ENCODE results near the gene NLRX1. TPM values are rescaled to one million over a fixed set of nuclear protein-coding genes. Genes with fewer than 3 reads are reported as not detected.
"Not testable (repeated sequence)": the region's sequence is repeated elsewhere in the genome, so short reads cannot be mapped to it uniquely, and the experiment has no call there.

Gene NLRX1
- total RNA-seq, 1 donor from 2014 or later: 23.7 TPM

DNA sequence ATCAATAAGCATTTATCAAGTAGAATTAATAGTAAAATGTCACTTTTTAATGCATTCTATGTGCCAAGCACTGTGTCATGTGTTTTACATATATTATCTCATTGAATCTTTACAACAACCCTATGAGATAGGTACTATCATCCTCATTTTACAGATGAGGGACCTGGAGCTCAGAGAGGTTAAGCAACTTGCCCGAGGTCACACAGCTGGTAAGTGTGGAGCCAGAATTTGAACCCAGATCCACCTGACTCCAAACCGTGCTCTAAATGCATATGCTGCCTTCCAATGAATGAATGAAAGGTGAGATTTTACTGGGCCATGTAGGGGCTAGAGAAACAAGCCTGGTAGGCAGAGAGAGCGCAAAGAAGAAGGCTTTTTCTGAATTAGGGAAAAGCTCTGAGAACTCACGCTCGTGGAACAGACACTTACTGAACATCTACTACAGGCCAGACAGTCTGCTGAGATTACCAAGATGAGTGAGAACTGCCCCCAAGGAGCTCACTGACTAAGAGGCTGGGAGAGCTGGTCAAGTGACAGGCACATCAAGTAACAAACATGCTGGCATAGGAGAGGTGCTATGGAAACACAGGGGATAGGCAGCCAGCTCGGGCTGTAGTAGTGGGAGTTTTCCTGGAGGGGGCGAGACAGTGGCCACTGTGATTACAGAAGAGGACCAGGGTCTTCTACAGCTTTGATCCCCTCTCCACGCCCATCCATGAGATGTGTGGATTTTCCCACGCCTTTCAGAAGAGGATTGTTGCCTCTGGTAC, 15.3 kb upstream of the NLRX1 start:
- intact Hi-C loops (cut with micrococcal nuclease): no loop called here

DNA sequence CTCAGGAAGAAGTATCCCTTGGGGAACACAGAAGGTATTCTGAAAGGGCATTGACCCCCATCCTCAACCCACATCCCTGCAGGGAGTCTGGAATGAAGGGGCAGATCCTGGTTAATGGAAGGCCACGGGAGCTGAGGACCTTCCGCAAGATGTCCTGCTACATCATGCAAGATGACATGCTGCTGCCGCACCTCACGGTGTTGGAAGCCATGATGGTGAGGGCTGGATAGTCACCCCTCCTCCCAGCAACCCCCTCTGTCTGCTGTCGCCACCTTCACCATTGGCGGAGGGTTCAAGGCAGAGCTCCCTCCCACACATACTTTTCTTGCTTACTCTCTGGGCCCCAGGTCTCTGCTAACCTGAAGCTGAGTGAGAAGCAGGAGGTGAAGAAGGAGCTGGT, 14.3 kb upstream of the NLRX1 start:
- intact Hi-C loops (cut with micrococcal nuclease): no loop called here

DNA sequence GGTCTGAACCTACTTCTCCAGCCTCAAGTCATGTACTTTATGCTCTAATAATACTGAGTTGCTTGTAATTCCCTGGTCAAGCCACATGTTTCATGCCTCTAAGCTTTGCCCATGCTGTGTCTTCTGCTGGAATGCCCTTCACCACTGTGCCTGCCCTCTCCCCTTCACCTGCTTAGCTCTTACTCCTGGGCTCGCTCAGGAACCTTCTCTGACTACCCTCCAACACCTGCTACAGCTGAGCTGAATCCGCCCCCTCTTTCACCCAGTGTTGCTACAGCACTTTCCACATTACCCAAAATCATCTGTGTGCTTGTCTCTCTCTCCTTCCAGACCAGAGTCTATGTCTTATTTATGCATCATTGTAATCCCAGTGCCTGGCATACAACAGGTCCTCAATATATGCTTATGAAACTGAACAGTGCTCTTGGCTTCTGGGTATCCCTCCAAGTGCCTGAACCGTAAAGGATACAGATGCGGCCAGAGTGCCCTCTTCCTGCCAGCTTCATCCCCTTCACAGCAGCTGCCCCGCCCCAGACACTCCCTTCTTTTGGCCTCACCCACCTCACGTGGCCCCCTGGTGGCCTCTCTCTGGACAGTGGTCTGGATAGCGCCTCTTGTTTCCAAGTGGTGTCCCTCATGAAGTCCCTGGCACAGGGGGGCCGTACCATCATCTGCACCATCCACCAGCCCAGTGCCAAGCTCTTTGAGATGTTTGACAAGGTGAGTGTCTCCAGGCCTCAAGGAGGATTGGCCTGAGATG, 12.6 kb upstream of the NLRX1 start:
- intact Hi-C loops (cut with micrococcal nuclease): no loop called here

DNA sequence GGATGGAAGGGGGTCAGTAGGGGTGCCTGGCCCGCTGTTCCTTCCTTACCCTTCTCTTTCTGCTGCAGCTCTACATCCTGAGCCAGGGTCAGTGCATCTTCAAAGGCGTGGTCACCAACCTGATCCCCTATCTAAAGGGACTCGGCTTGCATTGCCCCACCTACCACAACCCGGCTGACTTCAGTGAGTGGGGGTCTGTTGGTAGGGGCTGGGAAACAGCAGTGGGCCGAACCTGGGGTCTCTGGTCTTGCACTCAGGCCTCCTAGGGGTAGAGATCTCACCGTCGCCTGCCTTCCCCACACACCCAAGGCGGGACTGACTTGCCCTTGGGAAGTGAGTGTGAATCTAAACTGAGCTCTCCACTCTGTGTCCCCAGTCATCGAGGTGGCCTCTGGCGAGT, 12.0 kb upstream of the NLRX1 start:
- intact Hi-C loops (cut with micrococcal nuclease): no loop called here

DNA sequence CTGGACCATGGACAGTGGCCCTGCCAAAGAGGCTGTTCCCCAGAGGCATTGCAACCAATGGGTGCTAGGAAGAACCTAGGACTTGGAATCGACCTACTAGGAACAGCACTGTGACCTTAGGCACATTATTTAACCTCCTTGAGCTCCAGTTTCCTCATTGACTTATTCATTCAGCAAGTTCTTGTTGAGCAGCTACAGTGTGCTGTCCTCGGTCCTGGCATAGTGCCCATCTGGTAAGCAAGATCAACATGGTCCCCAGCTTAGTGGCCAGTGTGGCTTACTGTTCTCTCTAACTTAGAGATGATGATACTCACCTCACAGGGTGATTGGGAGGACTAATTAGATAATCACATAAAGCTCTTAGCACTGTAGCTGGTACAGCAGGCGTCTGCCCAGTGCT, 11.5 kb upstream of the NLRX1 start:
- intact Hi-C loops (cut with micrococcal nuclease): no loop called here

DNA sequence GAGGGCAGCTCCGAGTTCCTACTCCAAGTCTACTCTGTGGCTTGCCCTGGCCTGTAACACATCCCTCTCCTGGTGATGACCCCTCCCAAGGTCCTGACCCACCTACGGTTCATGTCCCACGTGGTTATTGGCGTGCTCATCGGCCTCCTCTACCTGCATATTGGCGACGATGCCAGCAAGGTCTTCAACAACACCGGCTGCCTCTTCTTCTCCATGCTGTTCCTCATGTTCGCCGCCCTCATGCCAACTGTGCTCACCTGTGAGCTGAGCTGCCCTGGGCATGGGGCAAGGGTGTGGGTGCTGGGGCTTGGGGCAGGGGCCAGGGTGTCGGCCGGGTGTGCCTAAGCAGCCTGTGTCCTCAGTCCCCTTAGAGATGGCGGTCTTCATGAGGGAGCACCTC, 10.1 kb upstream of the NLRX1 start:
- intact Hi-C loops (cut with micrococcal nuclease): no loop called here

DNA sequence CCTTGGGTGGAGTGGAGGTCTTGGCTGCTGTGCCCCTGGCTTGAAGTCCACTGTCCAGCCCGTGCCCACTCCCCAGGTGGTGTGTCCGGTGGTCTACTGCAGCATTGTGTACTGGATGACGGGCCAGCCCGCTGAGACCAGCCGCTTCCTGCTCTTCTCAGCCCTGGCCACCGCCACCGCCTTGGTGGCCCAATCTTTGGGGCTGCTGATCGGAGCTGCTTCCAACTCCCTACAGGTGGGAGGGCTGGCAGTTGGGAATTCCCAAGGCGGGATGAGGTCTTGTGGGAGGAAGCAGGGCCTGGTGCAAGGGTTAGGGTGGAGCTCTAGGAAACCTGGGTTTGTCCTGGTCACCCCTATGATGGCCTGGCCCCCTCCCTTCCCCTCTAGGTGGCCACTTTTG, 8.4 kb upstream of the NLRX1 start:
- intact Hi-C loops (cut with micrococcal nuclease): no loop called here

DNA sequence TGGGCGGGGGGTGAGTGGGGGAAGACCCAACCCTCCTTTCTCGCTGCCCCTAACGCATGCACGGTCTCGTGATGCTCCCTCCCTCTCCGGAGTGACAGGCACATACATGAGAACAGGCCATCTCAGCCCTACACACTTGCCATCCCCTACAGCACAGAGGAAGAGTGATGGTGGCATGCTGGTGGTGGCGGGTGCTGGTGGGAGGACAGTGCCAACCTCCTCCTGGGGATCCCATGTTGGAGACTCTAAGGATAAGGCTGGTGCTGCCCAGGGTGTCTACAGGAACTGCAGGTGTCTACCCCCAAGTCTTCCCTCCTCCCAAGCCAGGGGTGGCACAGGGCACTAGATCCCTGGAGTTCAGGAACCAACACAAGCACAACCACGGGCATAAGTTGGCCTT, 6.7 kb upstream of the NLRX1 start:
- intact Hi-C loops (cut with micrococcal nuclease): no loop called here

DNA sequence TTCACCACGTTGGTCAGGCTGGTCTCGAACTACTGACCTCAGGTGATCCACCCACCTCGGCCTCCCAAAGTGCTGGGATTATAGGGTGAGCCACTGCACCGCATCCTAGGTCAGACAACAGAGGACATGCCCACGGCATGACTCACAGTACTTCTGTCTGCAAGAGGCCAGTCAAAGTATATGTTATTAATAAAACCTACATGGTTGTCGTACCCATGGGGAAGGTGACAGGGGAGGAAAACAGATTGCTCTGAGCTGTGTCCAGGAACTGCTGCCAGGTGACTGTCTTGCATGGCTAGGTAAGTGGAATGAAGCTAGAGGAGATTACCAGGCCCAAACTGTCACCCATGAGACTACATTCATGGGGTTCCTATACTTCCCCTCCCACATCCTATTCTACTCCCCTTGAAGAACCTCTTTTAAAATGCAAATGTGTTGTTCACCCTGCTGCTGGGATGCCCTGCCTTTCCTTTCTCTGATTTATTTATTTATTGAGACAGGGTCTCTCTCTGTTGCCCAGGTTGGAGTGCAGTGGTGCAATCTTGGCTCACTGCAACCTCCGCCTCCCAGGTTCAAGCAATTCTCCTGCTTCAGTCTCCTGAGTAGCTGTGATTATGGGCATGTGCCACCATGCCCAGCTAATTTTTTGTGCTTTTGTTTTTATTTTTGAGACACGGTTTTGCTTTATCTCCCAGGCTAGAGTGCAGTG, 2.0 kb upstream of the NLRX1 start:
- intact Hi-C loops (cut with micrococcal nuclease): no loop called here

DNA sequence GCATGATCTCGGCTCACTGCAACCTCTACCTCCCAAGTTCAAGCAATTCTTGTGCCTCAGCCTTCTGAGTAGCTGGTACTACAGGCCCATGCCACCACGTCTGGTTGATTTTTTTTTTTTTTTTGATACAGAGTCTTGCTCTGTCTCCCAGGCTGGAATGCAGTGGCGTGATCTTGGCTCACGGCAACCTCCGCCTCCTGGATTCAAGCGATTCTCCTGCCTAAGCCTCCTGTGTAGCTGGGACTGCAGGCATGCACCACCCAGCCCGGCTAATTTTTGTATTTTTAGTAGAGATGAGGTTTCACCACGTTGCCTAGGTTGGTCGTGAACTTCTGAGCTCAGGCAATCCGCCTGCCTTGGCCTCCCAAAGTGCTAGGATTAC, 1.5 kb upstream of the NLRX1 start:
- intact Hi-C loops (cut with micrococcal nuclease): not testable (repeated sequence)

DNA sequence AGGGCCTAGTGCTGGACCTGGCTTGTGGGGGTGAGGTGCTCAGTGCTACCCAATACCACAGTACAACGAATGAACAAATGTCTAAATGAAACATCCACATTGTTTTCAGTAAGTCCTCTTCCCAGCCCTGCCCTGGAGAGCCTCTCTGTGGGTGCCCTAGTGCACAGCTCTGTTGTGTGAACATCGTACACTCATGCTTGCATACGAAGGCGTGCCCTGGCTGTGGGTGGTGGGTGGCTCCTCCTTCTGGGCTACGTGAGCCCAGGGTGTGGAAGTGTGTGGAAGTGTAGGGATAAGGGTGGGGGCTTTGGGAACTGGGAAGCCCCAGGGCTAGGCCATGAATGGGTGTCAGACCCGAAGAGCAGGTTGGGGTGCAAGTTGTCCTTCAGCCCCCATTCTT, 592 bp upstream of the NLRX1 start:
- intact Hi-C loops (cut with micrococcal nuclease): loop anchor here (1.0 to 2.0 kb wide), 3 partner anchors 29 to 155 kb away; no protein-coding TSS in a partner anchor

DNA sequence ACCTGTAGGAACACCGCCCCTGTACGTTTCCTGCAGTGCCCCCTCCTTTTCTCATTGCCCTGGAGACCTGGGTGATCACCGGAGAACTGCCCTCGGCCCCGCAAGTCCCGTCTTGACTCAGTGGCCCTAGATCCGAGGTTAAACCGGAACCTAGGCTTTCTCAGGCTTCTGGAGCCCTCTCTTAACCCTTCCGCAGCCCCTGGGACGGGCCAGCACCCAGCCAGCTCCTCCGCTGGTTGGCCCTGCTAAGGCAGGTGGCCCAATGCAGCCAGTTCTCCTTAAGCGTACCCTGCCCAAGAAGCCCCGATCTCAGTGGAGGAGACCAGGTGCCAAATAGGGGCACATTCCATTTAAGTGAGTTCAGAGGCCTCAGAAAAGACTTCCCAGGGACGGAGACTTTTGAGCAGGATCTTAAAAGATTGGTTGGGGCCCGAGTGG, 776 bp downstream of the NLRX1 start:
- intact Hi-C loops (cut with micrococcal nuclease): loop anchor here (2.0 kb wide), 2 partner anchors 66 to 154 kb away; no protein-coding TSS in a partner anchor

DNA sequence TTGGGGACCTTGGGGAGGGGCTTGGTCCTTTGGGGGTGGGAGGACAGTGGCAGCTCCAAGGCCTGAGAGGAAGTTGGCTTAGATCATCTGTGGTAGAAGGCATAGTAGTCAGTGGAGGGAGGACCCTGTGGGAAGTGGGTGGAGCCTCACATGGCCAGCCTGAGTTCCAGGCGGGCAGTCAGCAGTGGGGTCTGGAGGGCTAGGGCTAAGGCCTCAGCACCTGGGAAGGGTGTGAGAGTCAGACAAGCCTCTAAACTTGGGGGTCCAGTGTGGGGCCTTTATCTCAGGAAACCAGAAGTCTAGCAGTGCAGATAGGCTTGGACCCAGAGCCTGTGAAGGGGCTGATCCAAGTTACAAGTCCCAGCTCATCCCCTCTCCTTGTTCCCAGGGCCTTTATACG, 4.0 kb downstream of the NLRX1 start:
- intact Hi-C loops (cut with micrococcal nuclease): no loop called here

DNA sequence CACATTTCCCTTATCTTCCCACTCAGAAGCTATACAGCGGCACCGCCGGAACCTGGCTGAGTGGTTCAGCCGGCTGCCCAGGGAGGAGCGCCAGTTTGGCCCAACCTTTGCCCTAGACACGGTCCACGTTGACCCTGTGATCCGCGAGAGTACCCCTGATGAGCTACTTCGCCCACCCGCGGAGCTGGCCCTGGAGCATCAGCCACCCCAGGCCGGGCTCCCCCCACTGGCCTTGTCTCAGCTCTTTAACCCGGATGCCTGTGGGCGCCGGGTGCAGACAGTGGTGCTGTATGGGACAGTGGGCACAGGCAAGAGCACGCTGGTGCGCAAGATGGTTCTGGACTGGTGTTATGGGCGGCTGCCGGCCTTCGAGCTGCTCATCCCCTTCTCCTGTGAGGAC, 4.9 kb downstream of the NLRX1 start:
- intact Hi-C loops (cut with micrococcal nuclease): no loop called here

DNA sequence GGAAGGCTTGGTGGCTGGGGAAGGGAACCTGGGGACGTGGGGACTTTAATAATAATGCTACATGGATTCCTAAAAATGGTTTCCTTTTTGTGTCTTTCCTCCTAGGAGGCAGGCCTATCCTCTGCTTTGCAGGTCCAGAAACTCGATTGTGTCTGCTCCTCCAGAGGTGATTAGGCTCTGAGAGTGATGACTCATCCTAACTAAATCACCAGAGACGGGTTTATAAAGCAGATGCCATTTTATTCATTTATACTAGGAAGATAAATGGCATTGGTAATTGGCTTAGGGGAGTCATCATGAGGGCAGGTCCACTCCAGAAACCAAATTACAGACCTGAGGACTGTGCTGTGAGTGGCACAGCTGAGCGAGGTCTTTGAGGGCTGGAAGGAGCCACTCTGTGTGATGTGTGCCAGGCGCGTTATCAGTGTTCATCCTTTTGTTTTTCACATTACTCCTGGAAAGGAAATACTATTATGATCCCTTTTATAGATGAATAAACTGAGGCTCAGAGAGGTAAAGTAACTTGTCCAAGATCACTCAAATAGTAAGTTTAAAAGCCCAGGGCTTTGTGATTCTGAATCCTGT, 7.1 kb downstream of the NLRX1 start:
- intact Hi-C loops (cut with micrococcal nuclease): no loop called here

DNA sequence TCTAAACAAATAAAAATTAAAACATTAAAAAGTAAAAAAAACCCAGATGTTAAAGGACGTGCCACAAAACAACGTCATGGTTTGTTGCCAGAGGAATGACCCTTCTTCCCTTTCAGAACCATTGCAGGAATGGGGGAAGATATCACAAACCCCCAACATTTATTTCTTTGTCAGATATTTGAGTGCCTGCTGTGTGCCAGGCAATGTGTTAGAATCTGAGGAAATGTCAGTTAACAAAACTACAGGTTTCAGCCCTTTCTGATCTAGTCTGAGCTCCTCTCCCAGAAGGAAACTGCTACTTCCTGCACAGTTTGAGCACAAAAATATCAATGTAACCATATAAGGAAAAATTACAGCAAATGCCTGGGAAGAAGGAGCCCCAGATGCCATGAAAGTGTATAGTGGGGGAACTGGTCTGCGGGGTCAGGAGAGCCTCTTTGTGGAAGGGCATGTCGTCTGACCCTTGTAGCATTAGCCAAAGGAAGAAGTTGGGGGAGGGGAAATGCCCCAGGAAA, 9.7 kb downstream of the NLRX1 start:
- intact Hi-C loops (cut with micrococcal nuclease): no loop called here

DNA sequence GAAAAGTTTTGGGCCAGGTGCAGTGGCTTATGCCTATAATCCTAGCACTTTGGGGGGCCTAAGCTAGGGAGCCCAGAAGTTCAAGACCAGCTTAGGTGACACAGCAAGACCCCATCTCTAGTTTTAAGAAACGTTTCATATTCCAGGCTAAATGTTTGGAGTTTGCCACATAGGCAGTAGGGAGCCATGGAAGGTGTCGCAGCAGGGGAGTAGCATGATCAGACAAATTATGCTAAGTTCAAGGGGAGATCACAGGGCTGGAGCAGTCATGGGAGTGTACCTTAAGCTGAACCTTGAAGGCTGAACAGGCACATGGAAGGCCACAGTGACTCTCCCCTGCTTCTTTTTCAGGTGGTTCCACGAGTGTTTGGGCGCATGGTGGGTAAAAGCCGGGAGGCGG, 10.8 kb downstream of the NLRX1 start:
- intact Hi-C loops (cut with micrococcal nuclease): no loop called here

DNA sequence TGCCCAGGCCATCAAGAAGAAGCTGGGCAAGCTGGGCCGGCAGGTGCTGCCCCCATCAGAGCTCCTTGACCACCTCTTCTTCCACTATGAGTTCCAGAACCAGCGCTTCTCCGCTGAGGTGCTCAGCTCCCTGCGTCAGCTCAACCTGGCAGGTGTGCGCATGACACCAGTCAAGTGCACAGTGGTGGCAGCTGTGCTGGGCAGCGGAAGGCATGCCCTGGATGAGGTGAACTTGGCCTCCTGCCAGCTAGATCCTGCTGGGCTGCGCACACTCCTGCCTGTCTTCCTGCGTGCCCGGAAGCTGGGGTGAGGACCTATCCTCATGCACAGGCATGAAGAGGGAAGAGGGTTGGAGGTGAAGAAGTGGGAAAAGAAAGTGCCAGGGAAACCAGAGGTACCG, 11.5 kb downstream of the NLRX1 start:
- intact Hi-C loops (cut with micrococcal nuclease): no loop called here

DNA sequence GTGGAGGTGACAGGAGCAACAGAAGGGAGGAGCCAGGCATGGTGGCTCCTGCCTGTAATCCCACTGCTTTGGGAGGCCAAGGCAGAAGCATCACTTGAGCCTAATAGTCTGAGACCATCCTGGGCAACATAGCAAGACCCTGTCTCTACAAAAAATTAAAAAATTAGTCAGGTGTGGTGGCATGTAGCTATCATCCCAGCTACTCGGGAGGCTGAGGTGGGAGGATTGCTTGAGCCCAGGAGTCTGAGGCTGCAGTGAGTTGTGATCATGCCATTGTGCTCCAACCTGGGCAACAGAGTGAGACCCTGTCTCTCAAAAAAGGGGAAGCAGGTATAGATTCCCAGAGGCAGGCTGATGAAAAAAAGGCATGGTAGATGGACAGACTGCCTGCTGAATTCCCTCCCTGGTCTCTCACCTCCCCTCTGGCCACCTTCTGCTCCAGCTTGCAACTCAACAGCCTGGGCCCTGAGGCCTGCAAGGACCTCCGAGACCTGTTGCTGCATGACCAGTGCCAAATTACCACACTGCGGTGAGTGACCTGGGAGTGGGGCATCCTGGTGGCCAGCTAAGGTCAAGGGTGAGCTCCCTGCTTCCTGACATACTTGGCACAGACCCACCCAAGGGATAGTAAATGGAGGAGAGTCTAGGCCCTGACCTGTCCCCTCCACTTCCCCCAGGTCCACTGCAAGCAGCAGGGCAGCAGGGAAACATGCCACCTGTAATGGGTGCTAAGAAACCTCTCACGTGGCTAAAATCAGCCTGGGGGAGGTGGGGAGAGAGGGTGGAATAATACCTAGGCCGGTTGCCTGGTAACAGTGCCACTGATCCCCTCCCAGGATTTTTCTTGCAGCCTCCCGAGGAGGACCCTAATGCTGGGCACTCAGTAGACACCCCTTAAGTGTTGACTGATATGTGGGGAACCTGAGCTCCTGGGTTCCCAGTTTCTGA, 12.5 kb downstream of the NLRX1 start:
- intact Hi-C loops (cut with micrococcal nuclease): no loop called here

DNA sequence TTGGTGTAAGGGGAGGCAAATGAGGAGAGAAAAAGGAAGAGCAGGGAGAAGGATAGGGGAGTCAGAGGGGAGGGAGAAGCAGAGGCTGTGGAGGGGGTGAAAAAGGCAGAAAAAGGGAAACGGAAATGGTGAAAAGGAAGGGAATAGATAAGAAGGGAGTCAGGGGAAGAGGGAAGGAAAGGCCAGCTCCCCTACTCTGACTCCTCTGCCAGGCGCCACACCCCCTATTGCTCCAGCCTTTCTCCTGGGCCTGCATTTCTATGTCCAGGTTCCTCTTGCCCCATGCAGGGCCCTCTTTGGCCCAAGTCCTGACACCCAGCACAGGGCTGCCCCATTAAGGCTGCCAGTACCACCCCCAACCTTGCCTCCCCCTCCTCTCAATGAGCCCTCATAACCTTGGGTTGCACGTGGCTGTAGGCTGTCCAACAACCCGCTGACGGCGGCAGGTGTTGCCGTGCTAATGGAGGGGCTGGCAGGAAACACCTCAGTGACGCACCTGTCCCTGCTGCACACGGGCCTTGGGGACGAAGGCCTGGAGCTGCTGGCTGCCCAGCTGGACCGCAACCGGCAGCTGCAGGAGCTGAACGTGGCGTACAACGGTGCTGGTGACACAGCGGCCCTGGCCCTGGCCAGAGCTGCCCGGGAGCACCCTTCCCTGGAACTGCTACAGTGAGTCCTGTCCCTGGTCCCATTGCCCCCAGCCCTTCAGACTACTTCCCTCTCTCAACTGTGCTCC, 13.3 kb downstream of the NLRX1 start:
- intact Hi-C loops (cut with micrococcal nuclease): no loop called here
